Superior temporal gyrus (tissue), 1 donor: ENCODE results near the gene CLIP3.
A peak's percentile ranks its signal among the peaks of the same experiment; 100 is the strongest.

Source experiments
- DNase-seq: peaks from one replicate; pipeline ENCODE4 v3.0.0-alpha.2; 2016; ENCODE audit errors: extremely low spot score

Gene CLIP3

DNA sequence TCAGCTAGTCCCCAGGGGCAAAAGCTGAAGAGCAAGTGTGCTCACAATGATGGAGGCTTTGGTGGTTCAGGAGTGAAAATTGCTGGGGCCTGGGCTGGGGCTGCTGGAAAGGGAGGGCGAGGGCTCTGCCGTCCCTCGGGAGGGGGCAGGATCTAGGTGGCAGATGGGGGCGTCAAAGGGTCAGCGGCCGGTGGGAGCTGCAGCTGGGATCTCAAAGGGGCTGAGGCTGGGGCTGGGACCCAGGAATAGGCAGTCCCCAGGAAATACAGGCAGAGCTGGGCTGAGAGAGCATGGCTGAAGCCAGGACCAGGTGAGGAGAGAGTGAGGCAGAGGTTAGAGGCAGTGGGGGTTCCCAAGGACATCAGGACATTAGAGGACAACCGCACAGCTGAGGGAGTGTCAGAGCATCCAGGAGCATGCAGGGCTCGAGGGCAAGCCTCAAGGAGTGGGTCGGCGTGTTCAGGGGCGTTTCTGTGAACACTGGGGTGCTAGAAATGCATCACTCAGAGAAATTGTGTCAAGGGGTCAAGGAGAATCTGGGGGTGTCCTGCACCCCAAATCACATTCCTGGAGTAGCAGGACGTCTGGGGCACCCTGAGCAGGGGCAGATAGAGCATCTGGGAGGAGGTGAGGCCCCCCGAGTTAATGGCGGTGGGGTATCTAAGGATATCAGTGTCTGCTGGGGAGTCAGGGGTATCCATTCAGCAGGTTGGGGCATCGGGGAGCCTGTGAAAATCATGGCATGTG is 22.9 kb downstream of the CLIP3 start:
- DNase-seq = no peak

DNA sequence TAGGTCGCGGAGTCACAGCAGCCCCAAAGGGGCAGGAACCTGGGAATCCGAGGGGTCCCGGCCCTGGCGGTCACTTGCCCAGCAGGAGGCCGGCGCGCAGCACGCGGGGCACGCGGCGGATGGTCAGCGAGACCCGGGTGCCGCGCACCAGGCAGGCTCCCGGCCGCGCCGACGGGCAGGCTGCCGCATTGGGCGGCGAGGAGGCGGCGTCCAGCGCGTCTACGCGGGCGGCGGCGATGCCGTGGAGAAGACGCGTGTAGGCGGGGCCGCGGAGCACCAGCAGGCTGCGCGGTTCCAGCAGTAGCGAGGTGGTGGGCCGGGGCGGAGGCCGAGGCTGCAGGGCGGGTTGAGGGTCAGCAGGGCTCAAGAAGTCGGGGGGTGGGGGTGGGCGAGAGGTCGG is 23.5 kb downstream of the CLIP3 start:
- DNase-seq = peak; percentile 46

DNA sequence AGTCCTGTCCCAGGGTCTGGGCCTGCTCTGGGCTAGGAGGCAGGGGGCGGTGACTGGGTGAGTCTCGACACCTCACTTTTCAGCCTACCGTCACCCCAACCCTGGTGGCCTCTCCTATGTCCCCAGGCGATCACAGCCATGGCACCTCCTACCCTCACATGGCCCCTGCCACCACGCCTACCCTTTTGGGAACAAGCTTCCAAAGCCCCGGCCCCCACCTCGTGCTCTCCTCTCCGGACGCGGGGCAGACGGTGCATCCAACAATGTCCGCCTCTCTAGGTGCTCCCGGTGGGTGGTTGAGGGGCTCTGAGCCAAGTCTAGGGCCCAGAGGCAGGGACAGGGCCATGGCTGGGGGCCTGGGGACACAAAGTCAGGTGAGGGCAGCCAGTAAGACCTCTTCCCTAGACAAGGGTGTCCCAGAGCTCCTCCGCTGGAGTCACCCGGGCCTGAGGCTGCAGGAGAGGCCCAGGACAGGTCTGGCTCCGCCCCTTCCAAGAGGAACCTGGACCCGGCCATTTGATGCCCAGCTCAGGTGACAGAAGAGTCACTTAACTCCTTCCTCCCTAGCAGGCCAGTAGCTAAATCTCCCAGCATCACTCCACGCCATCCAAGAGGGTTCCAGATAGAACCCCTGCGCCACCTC is 24.2 kb downstream of the CLIP3 start, which contains the start of gene SYNE4:
Gene SYNE4 (minus strand): TSS at position 478 of the 643 bp plus-strand sequence. CDS start 132 bp downstream, at position 346.
- no peak for DNase-seq

DNA sequence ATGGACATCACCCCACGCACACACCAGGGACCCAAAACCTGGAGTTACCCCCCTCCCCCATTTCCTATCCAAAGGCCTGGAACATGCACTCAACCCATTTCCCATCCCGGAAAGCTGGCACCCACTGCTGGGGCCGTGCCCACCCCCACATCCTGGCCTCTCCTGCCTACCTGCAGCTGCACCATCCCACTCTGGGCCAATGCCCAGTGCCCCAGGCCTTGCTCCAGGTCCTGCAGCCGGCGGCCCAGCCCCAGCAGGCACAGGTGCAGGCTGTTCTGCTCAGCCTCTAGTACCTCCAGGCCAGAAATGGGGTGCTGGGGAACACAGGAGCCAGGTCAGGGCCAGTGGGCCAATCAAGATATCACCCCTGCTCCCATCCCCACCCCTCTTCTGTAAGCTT is 25.7 kb downstream of the CLIP3 start:
- no peak for DNase-seq

DNA sequence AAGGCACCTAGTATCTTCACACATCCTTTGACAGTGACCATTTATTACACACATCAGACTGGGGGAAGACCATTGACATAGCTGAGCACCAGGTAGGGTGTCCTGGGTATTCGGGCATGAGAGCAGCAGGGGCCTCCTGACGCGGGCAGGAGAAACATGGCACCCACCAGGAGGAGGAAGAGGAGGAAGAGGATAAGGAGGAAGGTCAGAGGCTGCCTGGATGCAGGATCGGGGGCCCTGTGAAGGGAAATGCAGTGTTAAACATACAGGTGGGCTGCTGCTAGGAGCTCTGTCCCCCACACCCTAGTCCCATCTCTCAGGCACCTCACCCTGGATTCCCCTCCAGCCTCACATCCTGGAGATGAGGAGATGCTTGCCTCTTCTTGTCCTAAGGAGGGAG is 29.4 kb downstream of the CLIP3 start:
- DNase-seq = no peak

DNA sequence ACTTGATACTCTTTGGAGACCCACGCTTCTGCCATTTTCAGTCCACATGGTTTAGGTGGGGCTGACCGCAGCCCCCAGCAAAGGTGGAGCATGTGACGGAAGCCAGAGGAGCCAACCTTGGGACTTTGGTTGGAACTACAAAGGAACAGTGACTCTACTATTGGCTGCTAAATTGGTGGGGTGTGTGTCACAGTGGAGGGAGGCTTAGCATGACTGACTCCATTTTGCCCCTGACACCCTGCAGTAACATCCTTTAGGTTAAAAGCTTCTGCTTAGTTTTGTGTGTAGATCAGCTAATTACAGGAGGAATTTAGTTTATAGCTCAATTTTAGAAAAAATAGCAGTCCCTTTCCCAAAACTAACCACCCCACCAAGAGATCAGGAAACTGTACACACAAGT is 31.1 kb downstream of the CLIP3 start:
- no peak for DNase-seq

DNA sequence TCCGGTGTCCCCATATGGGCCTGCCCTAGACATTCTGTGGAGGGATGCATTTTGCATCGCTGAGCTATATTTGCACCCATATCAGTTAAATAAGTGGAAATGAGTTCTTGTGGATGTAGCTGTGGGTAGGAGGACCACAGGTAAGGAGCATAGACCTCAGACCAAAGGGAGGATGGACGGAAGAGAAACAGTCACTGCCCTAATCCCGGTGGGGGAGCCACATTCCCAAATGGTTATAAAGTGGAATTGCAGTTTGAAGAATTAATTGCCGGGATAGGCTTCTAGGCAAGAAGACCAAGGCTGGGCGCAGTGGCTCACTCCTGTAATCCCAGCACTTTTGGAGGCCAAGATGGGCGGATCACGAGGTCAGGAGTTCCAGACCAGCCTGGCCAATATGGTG is 35.9 kb downstream of the CLIP3 start:
- DNase-seq = no peak

DNA sequence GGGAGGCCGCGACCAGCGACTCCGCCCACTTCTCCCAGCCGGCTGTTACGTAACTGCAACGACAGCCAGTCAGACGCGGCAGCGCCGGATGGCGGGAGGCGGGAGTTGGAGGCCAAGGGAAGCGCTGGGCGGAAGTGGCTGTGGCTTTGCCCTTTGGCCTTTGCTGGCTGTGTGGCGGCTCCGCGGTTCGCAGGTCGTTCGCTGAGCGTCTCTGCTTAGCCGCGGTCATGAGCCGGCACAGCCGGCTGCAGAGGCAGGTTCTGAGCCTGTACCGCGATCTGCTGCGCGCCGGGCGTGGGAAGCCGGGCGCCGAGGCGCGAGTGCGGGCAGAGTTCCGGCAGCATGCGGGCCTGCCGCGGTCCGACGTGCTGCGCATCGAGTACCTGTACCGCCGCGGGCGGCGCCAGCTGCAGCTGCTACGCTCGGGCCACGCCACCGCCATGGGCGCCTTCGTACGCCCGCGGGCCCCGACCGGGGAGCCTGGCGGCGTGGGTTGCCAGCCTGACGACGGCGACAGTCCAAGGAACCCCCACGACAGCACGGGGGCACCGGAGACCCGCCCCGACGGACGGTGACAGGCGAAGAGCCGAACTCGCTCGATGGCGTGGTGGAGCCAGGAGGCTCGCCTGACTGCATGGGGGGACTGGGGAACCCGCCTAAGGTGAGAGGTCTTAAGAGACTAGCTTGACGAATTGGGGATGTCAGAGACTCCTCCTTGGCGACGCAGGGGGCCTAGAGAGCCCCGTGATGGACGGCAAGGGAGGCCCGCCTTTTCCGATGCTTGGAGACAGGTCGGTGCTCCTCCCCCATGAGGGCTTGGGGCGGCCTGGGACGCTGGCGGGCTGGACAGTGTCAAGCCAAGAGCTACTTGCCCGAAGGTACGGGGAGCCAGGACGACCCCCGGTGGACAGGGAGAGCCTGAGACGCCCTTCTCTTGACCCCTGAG is 37.4 kb downstream of the CLIP3 start, which contains the start of gene SDHAF1:
Gene SDHAF1 (plus strand): TSS at position 141 of the 946 bp plus-strand sequence. CDS start 87 bp downstream, at position 228.
- peak; percentile 98 for DNase-seq

DNA sequence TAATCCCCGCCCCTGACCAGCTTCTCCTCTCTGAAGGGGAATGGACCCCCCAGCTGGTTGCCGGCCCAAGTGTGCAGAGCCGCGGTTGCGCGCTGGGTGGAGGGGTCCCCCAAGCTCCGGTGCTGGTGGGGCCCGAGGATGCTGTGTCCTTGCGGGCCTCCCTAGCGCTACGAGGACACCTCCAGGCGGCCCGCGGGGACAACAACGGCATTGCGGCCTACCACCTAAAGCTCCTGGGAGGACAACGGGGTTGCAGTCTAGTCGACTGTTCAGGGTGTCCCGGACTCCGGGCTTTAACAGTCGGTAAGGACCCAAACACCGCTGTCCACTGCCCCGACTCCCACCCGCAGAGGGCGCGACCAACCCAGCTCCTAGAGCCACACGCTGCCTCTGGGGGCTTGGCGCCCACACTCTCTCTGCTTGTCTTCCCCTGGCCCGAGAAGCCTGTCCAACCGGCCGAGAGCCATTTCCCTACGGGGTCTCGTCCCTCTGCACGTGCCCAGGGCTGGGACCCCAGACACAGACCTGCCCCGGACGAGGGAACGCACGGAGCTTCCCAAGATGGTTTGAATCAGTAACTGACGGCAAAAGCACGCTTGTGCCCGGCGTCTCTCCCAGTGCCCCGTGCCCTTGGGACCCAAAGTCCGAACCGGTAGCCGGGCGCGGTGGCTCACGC is 38.6 kb downstream of the CLIP3 start:
- no peak for DNase-seq

DNA sequence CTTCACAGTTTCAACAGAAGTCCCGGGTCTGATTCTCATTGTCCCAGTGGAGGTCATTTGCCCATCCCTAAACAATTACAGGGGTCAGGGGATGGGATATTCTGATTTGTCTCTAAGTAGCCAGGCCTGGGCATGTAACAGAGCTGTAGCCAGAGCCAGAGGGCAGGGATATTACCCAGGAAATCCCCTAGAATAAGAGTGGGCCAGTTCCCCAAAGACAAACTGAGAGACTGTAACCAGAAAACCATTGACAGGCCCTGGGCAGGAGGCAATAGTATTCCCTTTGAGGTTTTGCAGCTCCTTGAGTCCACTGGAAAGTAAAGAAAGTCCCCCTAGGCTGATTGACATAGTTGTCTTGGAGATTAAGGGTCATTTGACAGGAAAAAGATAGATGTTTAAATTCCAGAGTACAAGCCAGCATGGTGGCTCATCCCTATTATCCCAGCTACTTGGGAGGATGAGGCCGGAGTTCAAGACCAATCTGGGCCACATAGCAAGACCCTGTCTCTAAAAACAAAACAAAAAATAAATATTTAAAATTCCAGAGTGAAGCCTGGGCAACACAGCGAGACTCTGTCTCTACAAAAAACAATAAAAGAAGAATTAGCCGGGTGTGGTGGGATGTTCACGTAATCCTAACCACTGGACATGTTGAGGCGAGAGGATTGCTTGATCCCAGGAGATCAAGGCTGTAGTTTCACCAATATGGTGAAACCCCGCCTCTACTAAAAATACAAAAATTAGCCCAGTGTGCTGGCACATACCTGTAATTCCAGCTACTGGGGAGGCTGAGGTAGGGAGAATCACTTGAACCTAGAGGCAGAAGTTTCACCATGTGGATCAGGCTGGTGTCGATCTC is 39.5 kb downstream of the CLIP3 start:
- DNase-seq = no peak

DNA sequence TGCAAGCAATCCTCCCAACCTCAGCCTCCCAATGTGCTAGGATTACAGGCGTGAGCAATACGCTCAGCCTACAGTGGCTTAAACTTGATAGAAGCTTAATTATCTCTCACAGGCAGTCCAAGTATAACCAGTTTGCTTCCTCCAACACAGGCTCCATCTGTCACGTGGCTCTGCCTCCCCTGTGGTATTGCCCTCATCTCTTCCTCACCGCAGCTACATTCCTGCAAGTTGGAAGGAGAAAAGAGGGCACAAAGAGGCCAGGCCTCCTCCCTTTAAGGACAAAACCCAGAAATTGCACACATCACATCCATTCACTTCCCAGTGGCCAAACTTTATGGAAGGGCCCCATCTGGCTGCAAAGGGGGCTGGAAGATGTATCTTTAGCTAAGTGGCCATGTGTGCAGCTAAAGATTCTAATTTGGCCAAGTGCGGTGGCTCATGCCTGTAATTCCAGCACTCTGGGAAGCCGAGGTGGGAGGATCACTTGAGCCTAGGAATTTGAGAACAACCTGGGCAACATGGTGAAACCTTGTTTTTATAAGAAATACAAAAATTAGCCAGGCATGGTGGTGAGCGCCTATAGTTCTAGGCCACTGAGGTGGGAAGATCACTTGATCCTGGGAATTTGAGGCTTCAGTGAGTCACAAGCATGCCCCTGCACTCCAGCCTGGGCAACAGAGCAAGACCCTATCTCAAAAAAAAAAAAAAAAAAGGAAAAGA is 40.8 kb downstream of the CLIP3 start:
- DNase-seq = no peak

DNA sequence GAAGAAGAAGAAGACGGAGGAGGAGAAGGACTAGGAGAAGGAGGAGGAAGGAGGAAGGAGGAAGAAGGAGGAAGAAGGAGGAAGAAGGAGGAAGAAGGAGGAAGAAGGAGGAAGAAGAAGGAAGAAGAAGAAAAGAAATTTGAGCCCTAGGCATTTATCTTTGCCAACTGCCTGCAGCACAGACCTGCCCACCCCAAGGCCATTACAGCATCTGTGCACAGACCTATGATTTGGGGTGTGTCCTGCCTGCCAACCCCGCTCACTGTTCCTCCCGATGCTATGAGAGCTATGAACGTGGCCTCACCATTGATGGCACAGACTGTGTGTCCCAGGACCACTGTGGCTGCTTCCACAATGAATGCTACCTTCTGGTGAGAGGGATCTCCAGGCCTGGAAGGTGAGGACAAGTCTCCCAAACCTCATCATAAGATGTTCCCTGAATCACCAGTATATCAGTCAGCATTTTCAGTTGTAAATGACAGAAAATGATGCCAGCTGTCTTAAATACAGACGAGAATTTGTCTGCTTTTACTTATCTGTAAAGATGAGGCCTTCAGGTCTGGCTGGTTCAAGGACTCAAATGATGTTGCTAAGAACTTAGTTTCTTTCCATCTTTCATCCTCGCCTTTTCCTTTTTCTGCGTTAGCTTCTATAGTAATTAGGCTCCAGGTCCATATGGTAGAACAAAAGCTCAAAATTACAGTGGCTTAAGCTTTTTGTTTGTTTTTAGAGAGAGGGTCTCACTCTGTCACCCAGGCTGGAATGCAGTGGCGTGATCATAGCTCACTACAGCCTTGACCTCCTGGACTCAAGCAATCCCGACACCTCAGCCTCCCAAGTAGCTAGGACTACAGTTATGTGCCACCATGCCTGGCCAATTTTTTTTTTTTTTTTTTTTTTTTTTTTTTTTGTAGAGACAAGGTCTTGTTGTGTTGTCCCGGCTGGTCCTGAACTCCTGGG is 41.6 kb downstream of the CLIP3 start:
- no peak for DNase-seq

DNA sequence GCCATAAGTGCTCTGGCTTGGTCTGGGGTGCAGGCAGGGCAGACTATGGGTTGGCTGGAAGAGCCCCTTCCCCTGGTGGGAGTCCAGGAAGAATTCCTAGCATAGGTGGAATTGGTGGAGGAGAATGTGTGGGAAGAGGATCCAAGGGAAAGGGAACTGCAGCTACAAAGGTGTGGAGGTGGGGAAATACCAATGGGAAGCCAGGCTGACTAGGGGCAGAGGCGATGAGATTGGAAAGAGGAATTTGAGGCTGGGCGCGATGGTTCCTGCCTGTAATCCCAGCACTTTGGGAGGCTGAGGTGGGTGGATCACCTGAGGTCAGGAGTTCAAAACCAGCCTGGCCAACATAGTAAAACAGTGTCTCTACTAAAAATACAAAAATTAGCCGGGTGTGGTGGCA is 42.5 kb downstream of the CLIP3 start:
- DNase-seq = no peak

DNA sequence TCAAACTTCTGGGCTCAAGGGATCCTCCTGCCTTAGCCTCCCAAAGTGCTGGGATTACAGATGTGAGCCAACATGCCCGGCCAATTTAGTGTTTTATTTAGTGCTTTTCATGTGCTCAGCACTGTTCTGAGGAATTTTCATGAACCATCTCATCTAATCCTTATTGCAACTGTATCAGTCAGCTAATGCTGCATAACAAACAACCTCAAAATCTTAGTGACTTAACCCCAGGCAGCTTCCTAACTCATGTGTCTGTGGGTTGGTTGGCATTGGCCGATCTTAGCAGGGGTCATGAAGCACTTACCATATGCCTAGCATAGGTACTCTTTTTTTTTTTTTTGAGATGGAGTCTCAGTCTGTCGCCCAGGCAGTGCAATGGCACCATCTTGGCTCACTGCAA is 43.8 kb downstream of the CLIP3 start:
- DNase-seq = no peak

DNA sequence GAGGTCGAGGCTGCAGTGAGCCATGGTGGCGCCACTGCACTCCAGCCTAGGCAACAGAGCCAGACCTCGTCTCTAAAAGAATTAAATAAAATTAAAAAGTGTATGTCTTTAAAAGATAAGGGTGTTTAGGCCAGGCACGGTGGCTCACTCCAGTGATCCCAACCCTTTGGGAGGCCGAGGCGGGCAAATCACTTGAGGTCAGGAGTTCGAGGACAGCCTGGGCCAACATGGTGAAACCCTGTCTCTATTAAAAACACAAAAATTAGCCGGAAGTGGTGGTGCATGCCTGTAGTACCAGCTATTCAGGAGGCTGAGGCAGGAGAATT is 45.1 kb downstream of the CLIP3 start:
- no peak for DNase-seq

DNA sequence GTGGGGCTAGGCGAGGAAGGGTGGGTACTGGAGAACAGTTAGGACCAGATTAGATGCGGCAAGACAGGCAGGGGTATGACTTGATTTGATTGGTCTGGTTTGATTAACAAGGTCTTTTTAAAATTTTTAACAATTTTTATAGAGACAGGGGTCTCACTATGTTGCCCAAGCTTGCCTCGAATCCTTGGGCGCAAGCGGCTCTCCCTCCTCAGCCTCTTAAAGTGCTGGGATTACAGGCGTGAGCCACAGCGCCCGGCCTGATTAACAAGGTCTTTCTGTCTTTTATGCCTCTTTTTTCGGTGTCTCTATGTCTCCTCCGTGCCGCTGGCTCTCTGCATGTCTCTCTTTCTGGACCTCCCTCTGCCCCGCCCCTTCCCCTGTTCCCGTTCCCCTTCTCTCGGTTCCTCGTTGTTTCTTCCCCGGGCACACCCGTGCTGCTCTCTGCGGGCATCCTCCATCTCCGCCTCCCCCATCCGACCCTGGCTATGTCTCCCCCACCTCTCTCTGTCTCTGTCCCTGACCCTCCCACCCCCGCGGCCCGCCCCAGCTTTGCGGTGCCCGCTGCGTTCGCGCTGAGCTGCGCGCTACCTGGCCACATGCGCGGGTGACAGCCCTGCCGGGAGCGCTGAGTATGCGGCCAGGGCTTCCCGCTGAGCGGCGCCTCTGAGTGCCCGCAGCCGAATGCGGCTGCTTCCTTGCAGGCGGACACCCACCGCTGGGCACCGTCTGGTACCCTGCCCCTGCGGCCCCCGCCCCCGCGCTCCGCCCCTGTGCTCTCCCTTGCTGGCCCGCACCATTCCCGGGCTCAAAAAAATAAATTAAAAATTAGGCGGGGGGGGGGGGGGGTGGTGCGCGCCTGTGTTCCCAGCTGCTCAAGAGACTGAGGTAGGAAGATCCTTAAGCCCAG is 45.8 kb downstream of the CLIP3 start:
- DNase-seq = no peak

DNA sequence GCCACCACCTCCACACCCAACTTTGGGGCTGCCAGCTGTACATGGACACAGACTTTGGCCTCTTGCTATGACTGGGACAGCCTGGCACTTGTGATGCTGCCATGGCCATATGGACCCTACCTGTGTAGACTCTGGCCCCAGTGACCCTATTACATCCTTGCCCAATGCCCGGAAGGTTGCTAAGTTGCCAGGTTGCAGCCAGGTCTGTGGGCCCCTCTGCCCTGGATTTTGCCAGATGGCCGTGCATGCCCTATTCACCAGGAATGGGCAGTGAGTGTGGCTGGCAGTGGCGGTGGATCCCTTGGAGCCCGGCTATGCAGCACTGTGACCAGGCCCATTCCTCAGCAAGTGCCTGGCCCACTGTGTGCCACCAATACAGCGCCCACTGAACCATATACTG is 46.6 kb downstream of the CLIP3 start:
- DNase-seq = no peak

DNA sequence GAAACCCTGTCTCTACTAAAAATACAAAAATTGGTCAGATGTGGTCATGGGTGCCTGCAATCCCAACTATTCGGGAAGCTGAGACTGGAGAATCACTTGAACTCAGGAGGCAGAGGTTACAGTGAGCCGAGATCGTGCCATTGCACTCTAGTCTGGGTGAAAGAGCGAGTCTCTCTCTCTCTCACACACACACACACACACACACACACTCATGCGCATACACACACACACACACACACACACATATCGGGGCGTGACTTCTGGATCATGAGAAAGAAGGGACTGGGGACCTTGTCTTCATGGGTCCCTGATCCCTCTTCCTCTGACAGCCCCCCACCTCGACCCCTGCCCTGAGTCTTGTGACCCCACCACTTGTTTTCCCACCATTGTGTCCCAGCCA is 49.5 kb downstream of the CLIP3 start:
- DNase-seq = no peak
